Measurements from ENCODE around the gene LRP1B.

- TF ChIP-seq POLR2A (IDR thresholded peaks at IDR 0.05) (no peak), CTCF (IDR thresholded peaks at IDR 0.05) (no peak)
Observed at GRCh38 chr2:140288213-140288612, 1842.6 kb downstream of the LRP1B start.
